ENCODE measurements around the gene YAF2. TPM values are rescaled to one million over a fixed set of nuclear protein-coding genes. Genes with fewer than 3 reads are reported as not detected.

Gene YAF2
- total RNA-seq, 1 experiment from 2014 or later = 15.0 TPM

DNA sequence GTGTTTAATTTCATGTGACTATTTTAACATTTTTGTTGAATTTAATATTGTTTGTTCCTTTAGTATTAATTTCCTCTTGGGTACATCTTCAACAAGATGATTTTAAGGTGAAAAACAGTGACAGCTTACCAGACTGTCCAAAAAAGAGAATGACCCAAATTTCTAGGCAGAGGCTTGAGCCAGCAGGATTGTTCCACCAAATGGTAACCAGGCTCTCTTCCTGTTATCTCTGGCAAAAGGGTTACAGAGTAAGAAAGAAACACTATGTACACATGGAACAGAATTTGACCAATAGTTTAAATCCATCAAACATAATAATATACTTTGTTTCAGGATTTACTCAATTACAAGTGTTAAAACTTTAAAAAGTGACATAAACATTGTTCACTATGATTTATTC is 39.0 kb downstream of the YAF2 start:
- Histone ChIP-seq H3K4me1 (ENCODE audit: control insufficient read depth in 1 of 2, insufficient read depth in 2 of 2, low read length in 2 of 2) (peaks cover 0 to 2% of the 10 kb centered on the region in 2 experiments; a peak in 1 of 4 replicates), H3K27ac (ENCODE audit: low read depth, low read length) (no peak overlapping the region), H3K36me3 (ENCODE audit: control insufficient read depth in 1 of 2, insufficient read depth in 2 of 2, low read length in 2 of 2) (no peaks in the 10 kb centered on the region), H4K20me1 (ENCODE audit: insufficient read depth) (no peaks in the 10 kb centered on the region), H3K9ac (ENCODE audit: low read length) (no peak overlapping the region), H3K27me3 (ENCODE audit: insufficient read depth, low read length) (no peaks in the 10 kb centered on the region), H3K4me2 (ENCODE audit: low read length) (no peak overlapping the region), H3K79me2 (ENCODE audit: insufficient read depth, low read length) (no peaks in the 10 kb centered on the region), H3K4me3 (replicated peaks in 1 of 2; ENCODE audit: low read depth in 1 of 2, low read length in 2 of 2) (no peak overlapping the region), H3K9me3 (ENCODE audit: control insufficient read depth in 1 of 2, insufficient read depth in 1 of 2, low read depth in 1 of 2, low read length in 2 of 2) (no peaks in the 10 kb centered on the region), H2AFZ (ENCODE audit: low read depth, low read length, poor library complexity, severe bottlenecking) (no peak overlapping the region), H3K9me2 (ENCODE audit: insufficient read depth) (no peaks in the 10 kb centered on the region)
- DNase-seq (ENCODE audit: low read depth, low spot score) = no peak
- no TSS peak for BruUV-seq (replicated peaks)
- TF ChIP-seq POLR2A (IDR thresholded peaks at IDR 0.05; ENCODE audit: borderline replicate concordance, extremely low read depth, insufficient read depth, insufficient read length) (no peak), TCF7L2 (IDR thresholded peaks at IDR 0.05; ENCODE audit: borderline replicate concordance, extremely low read depth, insufficient read depth, insufficient read length) (no peak), CEBPB (IDR thresholded peaks at IDR 0.05; ENCODE audit: low read depth) (no peak), SP1 (IDR thresholded peaks at IDR 0.05; ENCODE audit: low read depth) (no peak), ZNF274 (IDR thresholded peaks at IDR 0.05; ENCODE audit: low read depth, low read length) (no peak), ELF1 (IDR thresholded peaks at IDR 0.05; ENCODE audit: borderline replicate concordance, low read depth) (no peak), SRF (IDR thresholded peaks at IDR 0.05; ENCODE audit: low read depth) (no peak), JUND (IDR thresholded peaks at IDR 0.05) (no peak), CBX3 (IDR thresholded peaks at IDR 0.05; ENCODE audit: low read depth) (no peak), FOSL1 (IDR thresholded peaks at IDR 0.05; ENCODE audit: low read depth) (no peak)
- TF ChIP-seq, protein P1, sequence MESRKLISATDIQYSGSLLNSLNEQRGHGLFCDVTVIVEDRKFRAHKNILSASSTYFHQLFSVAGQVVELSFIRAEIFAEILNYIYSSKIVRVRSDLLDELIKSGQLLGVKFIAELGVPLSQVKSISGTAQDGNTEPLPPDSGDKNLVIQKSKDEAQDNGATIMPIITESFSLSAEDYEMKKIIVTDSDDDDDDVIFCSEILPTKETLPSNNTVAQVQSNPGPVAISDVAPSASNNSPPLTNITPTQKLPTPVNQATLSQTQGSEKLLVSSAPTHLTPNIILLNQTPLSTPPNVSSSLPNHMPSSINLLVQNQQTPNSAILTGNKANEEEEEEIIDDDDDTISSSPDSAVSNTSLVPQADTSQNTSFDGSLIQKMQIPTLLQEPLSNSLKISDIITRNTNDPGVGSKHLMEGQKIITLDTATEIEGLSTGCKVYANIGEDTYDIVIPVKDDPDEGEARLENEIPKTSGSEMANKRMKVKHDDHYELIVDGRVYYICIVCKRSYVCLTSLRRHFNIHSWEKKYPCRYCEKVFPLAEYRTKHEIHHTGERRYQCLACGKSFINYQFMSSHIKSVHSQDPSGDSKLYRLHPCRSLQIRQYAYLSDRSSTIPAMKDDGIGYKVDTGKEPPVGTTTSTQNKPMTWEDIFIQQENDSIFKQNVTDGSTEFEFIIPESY (IDR thresholded peaks at IDR 0.05; ENCODE audit: extremely low read depth, insufficient replicate concordance, low read length) = no peak
- TF ChIP-seq, protein P2, sequence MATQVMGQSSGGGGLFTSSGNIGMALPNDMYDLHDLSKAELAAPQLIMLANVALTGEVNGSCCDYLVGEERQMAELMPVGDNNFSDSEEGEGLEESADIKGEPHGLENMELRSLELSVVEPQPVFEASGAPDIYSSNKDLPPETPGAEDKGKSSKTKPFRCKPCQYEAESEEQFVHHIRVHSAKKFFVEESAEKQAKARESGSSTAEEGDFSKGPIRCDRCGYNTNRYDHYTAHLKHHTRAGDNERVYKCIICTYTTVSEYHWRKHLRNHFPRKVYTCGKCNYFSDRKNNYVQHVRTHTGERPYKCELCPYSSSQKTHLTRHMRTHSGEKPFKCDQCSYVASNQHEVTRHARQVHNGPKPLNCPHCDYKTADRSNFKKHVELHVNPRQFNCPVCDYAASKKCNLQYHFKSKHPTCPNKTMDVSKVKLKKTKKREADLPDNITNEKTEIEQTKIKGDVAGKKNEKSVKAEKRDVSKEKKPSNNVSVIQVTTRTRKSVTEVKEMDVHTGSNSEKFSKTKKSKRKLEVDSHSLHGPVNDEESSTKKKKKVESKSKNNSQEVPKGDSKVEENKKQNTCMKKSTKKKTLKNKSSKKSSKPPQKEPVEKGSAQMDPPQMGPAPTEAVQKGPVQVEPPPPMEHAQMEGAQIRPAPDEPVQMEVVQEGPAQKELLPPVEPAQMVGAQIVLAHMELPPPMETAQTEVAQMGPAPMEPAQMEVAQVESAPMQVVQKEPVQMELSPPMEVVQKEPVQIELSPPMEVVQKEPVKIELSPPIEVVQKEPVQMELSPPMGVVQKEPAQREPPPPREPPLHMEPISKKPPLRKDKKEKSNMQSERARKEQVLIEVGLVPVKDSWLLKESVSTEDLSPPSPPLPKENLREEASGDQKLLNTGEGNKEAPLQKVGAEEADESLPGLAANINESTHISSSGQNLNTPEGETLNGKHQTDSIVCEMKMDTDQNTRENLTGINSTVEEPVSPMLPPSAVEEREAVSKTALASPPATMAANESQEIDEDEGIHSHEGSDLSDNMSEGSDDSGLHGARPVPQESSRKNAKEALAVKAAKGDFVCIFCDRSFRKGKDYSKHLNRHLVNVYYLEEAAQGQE (IDR thresholded peaks at IDR 0.05; ENCODE audit: low read depth) = no peak
- ChIA-PET CTCF (no interaction called here), POLR2A (no interaction called here), RAD21 (ENCODE audit: low non-redundant PET in 1 of 2, low total read pairs in 2 of 2, uncharacterized antibody in 2 of 2, unreplicated experiment in 2 of 2) (no interaction called here)
- no peak for ATAC-seq
- intact Hi-C loops (cut with micrococcal nuclease) = no loop called here
